ENCODE results near the gene IFITM10. TPM values are rescaled to one million over a fixed set of nuclear protein-coding genes. Genes with fewer than 3 reads are reported as not detected.

The IFITM10 gene
- total RNA-seq, 2 donors from 2014 or later = 27.2 to 28.6 TPM

GRCh38 chr11:1783725-1784529, 33.5 kb upstream of the IFITM10 start:
- no peaks in the 10 kb centered on the region for H3K9me3 ChIP-seq
- H3K36me3 ChIP-seq = no peaks in the 10 kb centered on the region
- no peak for TF ChIP-seq CTCF (IDR thresholded peaks at IDR 0.05)
- no peaks in the 10 kb centered on the region for H3K27me3 ChIP-seq (replicated peaks; ENCODE audit: insufficient read depth)
- no peak overlapping the region for H3K27ac ChIP-seq
- no peak for ATAC-seq (ENCODE audit: insufficient number of reproducible peaks, low FRiP score, low read depth)
- no peak overlapping the region for H3K4me3 ChIP-seq
- no peak for DNase-seq (ENCODE audit: low spot score)
- H3K4me1 ChIP-seq (ENCODE audit: control insufficient read depth in 1 of 2, low read depth in 2 of 2) = no peaks in the 10 kb centered on the region

GRCh38 chr11:1782831-1783724, 32.7 kb upstream of the IFITM10 start:
- no peak for ATAC-seq (ENCODE audit: insufficient number of reproducible peaks, low FRiP score, low read depth)
- TF ChIP-seq CTCF (IDR thresholded peaks at IDR 0.05) = no peak
- H3K27me3 ChIP-seq (replicated peaks; ENCODE audit: insufficient read depth) = no peaks in the 10 kb centered on the region
- H3K27ac ChIP-seq = no peak overlapping the region
- no peak overlapping the region for H3K4me3 ChIP-seq
- H3K9me3 ChIP-seq = no peaks in the 10 kb centered on the region
- H3K36me3 ChIP-seq = no peaks in the 10 kb centered on the region
- H3K4me1 ChIP-seq (ENCODE audit: control insufficient read depth in 1 of 2, low read depth in 2 of 2) = no peaks in the 10 kb centered on the region
- DNase-seq (ENCODE audit: low spot score) = no peak

- no peak overlapping the region for H3K4me3 ChIP-seq
- H3K27ac ChIP-seq = no peak overlapping the region
- DNase-seq (ENCODE audit: low spot score) = no peak
- H3K36me3 ChIP-seq = no peaks in the 10 kb centered on the region
- H3K4me1 ChIP-seq (ENCODE audit: control insufficient read depth in 1 of 2, low read depth in 2 of 2) = no peaks in the 10 kb centered on the region
- no peaks in the 10 kb centered on the region for H3K27me3 ChIP-seq (replicated peaks; ENCODE audit: insufficient read depth)
- no peaks in the 10 kb centered on the region for H3K9me3 ChIP-seq
- ATAC-seq (ENCODE audit: insufficient number of reproducible peaks, low FRiP score, low read depth) = no peak
- no peak for TF ChIP-seq CTCF (IDR thresholded peaks at IDR 0.05)
Measured at GRCh38 chr11:1782031-1782590, 31.7 kb upstream of the IFITM10 start.

- no peak for TF ChIP-seq CTCF (IDR thresholded peaks at IDR 0.05)
- no peaks in the 10 kb centered on the region for H3K9me3 ChIP-seq
Measured at GRCh38 chr11:1781593-1781975, 31.2 kb upstream of the IFITM10 start.

More at GRCh38 chr11:1781593-1781975, 31.2 kb upstream of the IFITM10 start:
- no peak for DNase-seq (ENCODE audit: low spot score)
- no peak overlapping the region for H3K4me3 ChIP-seq
- no peaks in the 10 kb centered on the region for H3K4me1 ChIP-seq (ENCODE audit: control insufficient read depth in 1 of 2, low read depth in 2 of 2)
- no peak for ATAC-seq (ENCODE audit: insufficient number of reproducible peaks, low FRiP score, low read depth)
- H3K36me3 ChIP-seq = no peaks in the 10 kb centered on the region
- no peak overlapping the region for H3K27ac ChIP-seq
- H3K27me3 ChIP-seq (replicated peaks; ENCODE audit: insufficient read depth) = no peaks in the 10 kb centered on the region
